ENCODE data around the gene PTPN20. TPM values are rescaled to one million over a fixed set of nuclear protein-coding genes. Genes with fewer than 3 reads are reported as not detected.
"Not testable (repeated sequence)": the region's sequence is repeated elsewhere in the genome, so short reads cannot be mapped to it uniquely, and the experiment has no call there.

The PTPN20 gene
- total RNA-seq, 2 donors from 2014 or later: 0.99 to 4.4 TPM

DNA sequence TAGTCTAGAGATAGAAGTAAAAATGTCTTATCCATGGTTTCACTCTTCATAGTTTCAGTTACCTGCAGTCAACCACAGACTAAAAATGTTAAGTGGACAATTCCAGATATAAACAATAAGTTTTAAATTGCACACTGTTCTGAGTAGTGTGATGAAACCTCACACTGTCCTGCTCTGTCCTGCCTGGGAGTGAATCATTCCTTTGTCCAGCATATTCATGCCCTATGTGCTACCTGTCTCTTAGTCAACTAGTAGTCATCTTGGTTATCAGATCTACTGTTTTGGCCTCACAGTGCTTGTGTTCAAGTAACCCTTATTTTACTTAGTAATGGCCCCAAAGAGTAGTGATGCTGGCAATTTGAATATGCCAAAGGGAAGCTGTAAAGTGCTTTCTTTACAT, 49.5 kb downstream of the PTPN20 start:
- H3K9me3 ChIP-seq; intact Hi-C loops (cut with DNase I): not testable (repeated sequence)

GRCh38 chr10:46963356-46963755, 52.1 kb downstream of the PTPN20 start:
- ATAC-seq; DNase-seq; H3K36me3 ChIP-seq (replicated peaks in 1 of 2; ENCODE audit: insufficient read depth in 1 of 2, low read depth in 2 of 2); intact Hi-C loops (cut with DNase I); H3K27me3 ChIP-seq; H3K4me3 ChIP-seq; H3K27ac ChIP-seq; H3K9me3 ChIP-seq; H3K4me1 ChIP-seq: not testable (repeated sequence)
- 50 to 70% methylated on average over 2 of the region's 2 CpGs for WGBS, 2 donors

More for the DNA sequence above, 49.5 kb downstream of the PTPN20 start:
- DNase-seq; H3K4me3 ChIP-seq; H3K27ac ChIP-seq; H3K4me1 ChIP-seq; H3K36me3 ChIP-seq (replicated peaks in 1 of 2; ENCODE audit: insufficient read depth in 1 of 2, low read depth in 2 of 2); H3K27me3 ChIP-seq; ATAC-seq: not testable (repeated sequence)

GRCh38 chr10:46967013-46967412, 55.8 kb downstream of the PTPN20 start:
- H3K9me3 ChIP-seq; H3K4me1 ChIP-seq; H3K36me3 ChIP-seq (replicated peaks in 1 of 2; ENCODE audit: insufficient read depth in 1 of 2, low read depth in 2 of 2); H3K27ac ChIP-seq; intact Hi-C loops (cut with DNase I); H3K27me3 ChIP-seq; H3K4me3 ChIP-seq; ATAC-seq; DNase-seq: not testable (repeated sequence)
- WGBS, 2 donors: no CpG with 5 or more reads among the region's 2 CpGs

DNA sequence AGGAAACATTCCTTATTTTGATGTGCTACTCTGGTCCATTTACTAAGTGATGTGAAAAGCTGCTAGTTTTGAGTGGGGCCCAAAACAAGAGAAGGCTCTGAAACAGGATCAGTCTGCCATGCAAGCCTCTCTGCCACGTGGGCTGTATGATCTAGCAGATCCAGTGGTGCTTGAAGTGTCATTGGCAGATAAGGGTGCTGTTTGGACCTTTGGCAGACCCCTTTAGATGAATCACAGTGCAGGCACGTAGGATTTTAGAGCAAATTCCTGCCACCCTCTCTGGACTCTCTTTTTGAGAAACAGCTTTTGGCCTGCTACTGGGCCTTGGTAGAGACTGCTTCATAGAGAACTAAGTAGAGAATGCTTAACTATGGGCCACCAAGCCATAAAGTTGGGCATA, 69.0 kb downstream of the PTPN20 start:
- H3K9me3 ChIP-seq; H3K36me3 ChIP-seq (replicated peaks in 1 of 2; ENCODE audit: insufficient read depth in 1 of 2, low read depth in 2 of 2); H3K27ac ChIP-seq; ATAC-seq; H3K4me3 ChIP-seq; intact Hi-C loops (cut with DNase I); H3K4me1 ChIP-seq; DNase-seq; H3K27me3 ChIP-seq: not testable (repeated sequence)
- no CpG with 5 or more reads among the region's 2 CpGs for WGBS, 2 donors

DNA sequence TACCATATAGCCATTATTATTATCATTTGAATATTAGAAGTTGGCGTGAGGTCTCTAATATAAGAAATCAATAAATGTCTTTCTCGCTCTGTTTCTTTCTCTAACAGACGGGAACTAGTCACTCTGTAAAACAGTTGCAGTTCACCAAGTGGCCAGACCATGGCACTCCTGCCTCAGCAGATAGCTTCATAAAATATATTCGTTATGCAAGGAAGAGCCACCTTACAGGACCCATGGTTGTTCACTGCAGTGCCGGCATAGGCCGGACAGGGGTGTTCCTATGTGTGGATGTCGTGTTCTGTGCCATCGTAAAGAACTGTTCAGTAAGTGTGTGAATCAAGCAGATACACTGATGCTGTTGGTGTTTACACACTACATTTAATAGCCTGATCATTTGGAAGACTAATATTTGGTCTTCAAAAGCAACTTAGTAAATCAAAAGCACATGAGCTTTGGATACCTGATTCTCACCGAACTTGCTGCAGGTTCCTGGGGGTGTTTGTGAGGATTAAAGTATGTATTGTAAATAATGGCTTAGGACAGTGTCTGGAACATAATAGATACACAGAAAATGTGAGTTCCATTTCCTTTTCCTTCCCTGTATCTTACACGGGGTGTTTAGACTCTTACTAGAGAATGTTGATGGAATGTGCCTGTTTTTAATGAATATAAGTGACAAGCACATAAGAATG, 76.2 kb downstream of the PTPN20 start:
- ATAC-seq: peak; percentile 100
- H3K36me3 ChIP-seq (replicated peaks in 1 of 2; ENCODE audit: insufficient read depth in 1 of 2, low read depth in 2 of 2); H3K9me3 ChIP-seq; H3K4me3 ChIP-seq; H3K27me3 ChIP-seq; DNase-seq; H3K4me1 ChIP-seq; H3K27ac ChIP-seq; intact Hi-C loops (cut with DNase I): not testable (repeated sequence)
- no CpG with 5 or more reads among the region's 10 CpGs for WGBS, 2 donors

DNA sequence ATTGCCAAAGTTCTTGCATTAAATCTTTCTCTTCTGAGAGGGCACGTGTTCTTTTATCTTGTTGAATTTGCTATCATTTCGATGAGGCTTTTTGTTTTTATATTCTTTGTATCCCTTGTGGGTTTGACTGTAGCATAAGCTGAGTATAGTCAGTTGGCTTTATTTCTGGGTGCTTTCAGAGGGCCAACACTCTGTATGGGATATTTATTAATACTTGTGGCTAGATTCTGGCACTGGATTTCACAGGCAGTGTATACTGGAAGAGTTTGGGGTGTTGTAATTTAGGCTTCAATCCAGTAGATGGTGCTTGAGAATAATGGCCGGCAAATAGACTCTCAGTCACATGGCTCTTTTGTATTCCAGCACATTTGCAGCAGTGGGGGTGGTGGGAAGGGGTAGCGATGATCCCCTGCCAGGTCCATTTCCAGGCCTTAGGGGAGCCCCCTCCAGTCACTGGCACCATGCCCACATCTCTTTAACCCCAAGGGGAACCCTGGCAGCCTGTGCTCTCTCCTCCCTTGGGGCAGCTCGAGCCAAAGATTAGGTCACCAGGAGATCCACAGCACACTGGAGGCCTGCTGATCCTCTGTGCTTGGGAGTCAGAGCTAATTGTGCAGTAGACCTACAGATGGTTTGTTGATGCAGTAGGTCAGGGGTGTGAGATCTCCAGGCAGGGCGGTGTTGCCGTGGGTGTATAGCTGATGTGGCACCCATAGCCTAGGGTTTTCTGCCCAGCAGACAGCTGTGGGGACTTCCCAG, 81.8 kb downstream of the PTPN20 start:
- no peak for TF ChIP-seq POLR2A (IDR thresholded peaks at IDR 0.05)
- peak in 2 of 7 experiments; percentile 20 to 28 for TF ChIP-seq CTCF (IDR thresholded peaks at IDR 0.05)
- H3K4me1 ChIP-seq: no peaks in the 10 kb centered on the region
- ATAC-seq (peak; percentile 50), DNase-seq (peak in 3 of 4 donors; percentile 14 to 25 (median 24))
- no peak overlapping the region for H3K4me3 ChIP-seq
- intact Hi-C loops (cut with DNase I): no loop called here
- H3K27ac ChIP-seq: no peak overlapping the region
- no peaks in the 10 kb centered on the region for H3K36me3 ChIP-seq (replicated peaks in 1 of 2; ENCODE audit: insufficient read depth in 1 of 2, low read depth in 2 of 2)
- no peaks in the 10 kb centered on the region for H3K9me3 ChIP-seq
- WGBS, 2 donors: 59 to 69% methylated on average over 6 to 7 of the region's 7 CpGs
- H3K27me3 ChIP-seq: no peaks in the 10 kb centered on the region

DNA sequence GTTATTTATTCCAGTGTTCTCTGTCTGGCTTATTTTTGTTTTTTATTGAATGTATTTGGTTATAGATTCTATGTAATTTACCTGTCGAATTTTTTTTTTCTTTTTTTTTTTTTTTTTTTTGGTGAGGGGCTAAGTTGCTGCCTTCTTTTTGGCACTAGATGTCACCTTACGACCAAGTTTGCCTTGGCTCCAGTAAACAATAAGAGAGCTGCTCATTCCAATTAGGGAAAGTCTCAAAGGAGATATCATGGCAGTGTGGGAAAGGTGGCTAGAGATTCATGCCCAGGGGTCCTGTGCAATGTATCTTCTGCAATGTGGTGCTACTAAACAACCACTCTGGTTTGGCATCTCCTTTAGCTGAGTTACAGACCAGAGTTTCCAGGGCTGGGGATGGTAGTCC, 84.0 kb downstream of the PTPN20 start:
- TF ChIP-seq POLR2A (IDR thresholded peaks at IDR 0.05) (no peak), CTCF (IDR thresholded peaks at IDR 0.05) (no peak)
- Histone ChIP-seq H3K4me1 (no peaks in the 10 kb centered on the region), H3K36me3 (replicated peaks in 1 of 2; ENCODE audit: insufficient read depth in 1 of 2, low read depth in 2 of 2) (no peaks in the 10 kb centered on the region), H3K27ac (no peak overlapping the region), H3K4me3 (no peak overlapping the region), H3K9me3 (no peaks in the 10 kb centered on the region), H3K27me3 (no peaks in the 10 kb centered on the region)
- ATAC-seq: no peak
- intact Hi-C loops (cut with DNase I): no loop called here
- WGBS, 2 donors: 51 to 56% methylated on average over 2 of the region's 2 CpGs
- DNase-seq: no peak

Data from body of pancreas (tissue), 4 donors.